Liver (tissue), 9 donors: Measurements from ENCODE around the gene P2RY1. TPM values are rescaled to one million over a fixed set of nuclear protein-coding genes. Genes with fewer than 3 reads are reported as not detected.

ENCODE experiments used
- DNase-seq: peaks from one replicate; pipeline ENCODE4 v3.0.0-alpha.2; 2017; ENCODE audit warnings: low spot score
- H3K27ac ChIP-seq, 2 donors: one replicate each; pipeline ENCODE4 v1.7.0; 2013; ENCODE audit warnings: inconsistent platforms in 2 of 2, low read length in 2 of 2, control low read depth in 1 of 2, low read depth in 1 of 2, mild to moderate bottlenecking in 1 of 2
- H3K27me3 ChIP-seq, 4 donors: one replicate each; pipeline versions ENCODE4 v1.6.1 to v1.7.0; 2013; ENCODE audit warnings: low read length in 3 of 4, inconsistent platforms in 1 of 4, mild to moderate bottlenecking in 1 of 4, moderate library complexity in 1 of 4; ENCODE audit not compliant: control insufficient read depth in 4 of 4, insufficient read depth in 4 of 4
- H3K36me3 ChIP-seq, 4 donors: one replicate each; pipeline versions ENCODE4 v1.6.1 to v1.7.0; 2013; ENCODE audit warnings: low read length in 3 of 4, mild to moderate bottlenecking in 3 of 4, low read depth in 1 of 4, moderate library complexity in 1 of 4; ENCODE audit not compliant: control insufficient read depth in 4 of 4, insufficient read depth in 3 of 4
- H3K4me1 ChIP-seq, 4 donors: one replicate each; pipeline versions ENCODE4 v1.6.1 to v1.7.0; 2013; ENCODE audit warnings: low read length in 3 of 4, mild to moderate bottlenecking in 3 of 4, moderate library complexity in 1 of 4; ENCODE audit not compliant: control insufficient read depth in 4 of 4, insufficient read depth in 4 of 4
- H3K4me3 ChIP-seq, 3 donors: one replicate each; pipeline versions ENCODE4 v1.6.1 to v1.7.0; 2013; ENCODE audit warnings: low read length in 3 of 3, control low read depth in 1 of 3, low read depth in 1 of 3, mild to moderate bottlenecking in 1 of 3
- H3K9ac ChIP-seq, 2 donors: one replicate each; pipeline ENCODE4 v1.7.0; 2013; ENCODE audit warnings: low read length in 2 of 2, mild to moderate bottlenecking in 2 of 2, moderate library complexity in 2 of 2, control low read depth in 1 of 2, low read depth in 1 of 2
- H3K9me3 ChIP-seq, 4 donors: one replicate each; pipeline versions ENCODE4 v1.6.1 to v1.7.0; 2013; ENCODE audit warnings: low read length in 3 of 4; ENCODE audit not compliant: control insufficient read depth in 4 of 4
- CTCF ChIP-seq: fragments of 150-350 bp; IDR thresholded peaks from 2 replicates; pipeline ENCODE4 v1.5.1; 2017; ENCODE audit warnings: improper control_type of control experiment, low read depth, low read length; ENCODE audit not compliant: missing input control
- EGR1 ChIP-seq, 2 donors: IDR thresholded peaks; 2 replicates each; pipeline ENCODE4 v1.6.1; 2016 to 2018; ENCODE audit warnings: antibody characterized with exemption in 2 of 2, low read depth in 2 of 2
- FOXA1 ChIP-seq: IDR thresholded peaks from 2 replicates; pipeline ENCODE4 v1.6.1; 2016; ENCODE audit warnings: antibody characterized with exemption
- FOXA2 ChIP-seq: IDR thresholded peaks from 2 replicates; pipeline ENCODE4 v1.6.1; 2016; ENCODE audit warnings: antibody characterized with exemption
- HNF4G ChIP-seq: IDR thresholded peaks from 2 replicates; pipeline ENCODE4 v1.6.1; 2016; ENCODE audit warnings: antibody characterized with exemption
- JUND ChIP-seq, 2 donors: IDR thresholded peaks; 2 replicates each; pipeline ENCODE4 v1.6.1; 2016; ENCODE audit warnings: antibody characterized with exemption in 2 of 2
- NR2F2 ChIP-seq: IDR thresholded peaks from 2 replicates; pipeline ENCODE4 v1.6.1; 2016; ENCODE audit warnings: antibody characterized with exemption
- RAD21 ChIP-seq, 2 donors: IDR thresholded peaks; 2 replicates each; pipeline ENCODE4 v1.6.1; 2016; ENCODE audit warnings: antibody characterized with exemption in 2 of 2, mild to moderate bottlenecking in 2 of 2
- RXRA ChIP-seq, 2 donors: IDR thresholded peaks; 2 replicates each; pipeline ENCODE4 v1.6.1; 2017 to 2018; ENCODE audit warnings: antibody characterized with exemption in 2 of 2, mild to moderate bottlenecking in 1 of 2
- SP1 ChIP-seq: IDR thresholded peaks from 2 replicates; pipeline ENCODE4 v1.6.1; 2018; ENCODE audit warnings: antibody characterized with exemption, mild to moderate bottlenecking
- TAF1 ChIP-seq: conservative IDR thresholded peaks from 2 replicates; pipeline ENCODE4 v1.6.1; 2016; ENCODE audit warnings: antibody characterized with exemption, mild to moderate bottlenecking
- YY1 ChIP-seq: IDR thresholded peaks from 2 replicates; pipeline ENCODE4 v1.6.1; 2016; ENCODE audit warnings: antibody characterized with exemption, mild to moderate bottlenecking
- ZBTB33 ChIP-seq: IDR thresholded peaks from 2 replicates; pipeline ENCODE4 v1.6.1; 2016; ENCODE audit warnings: antibody characterized with exemption
- WGBS: extraction: QIAGEN DNeasy Blood & Tissue Kit; methylation state at CpG from one replicate; pipeline ENCODE4 v1.1.7; 2013; 5-methylcytosine and 5-hydroxymethylcytosine counted together
- polyA plus RNA-seq, 2 donors: library from polyadenylated mRNA; stranded (reverse) in 1 of 2; unstranded in 1 of 2; fragments of 200-250 nt in 1 of 2; fragments of >200 nt in 1 of 2; fragmentation: Nextera tagmentation in 1 of 2; extraction: Ambion mirVana in 1 of 2; gene quantifications; one replicate each; pipeline versions ENCODE4 v1.2.1 to v1.2.3, GENCODE V29; 2013 to 2015
- total RNA-seq, 2 donors: library from RNA; depleted of rRNA; stranded (reverse); fragments of >200 nt; gene quantifications; one replicate each; pipeline ENCODE4 v1.2.3, GENCODE V29; 2014
- TF ChIP-seq, protein P1 (sequence below): IDR thresholded peaks from 2 replicates; pipeline ENCODE4 v1.6.1; 2016; ENCODE audit warnings: antibody characterized with exemption, mild to moderate bottlenecking
- TF ChIP-seq, protein P2 (sequence below): IDR thresholded peaks from 2 replicates; pipeline ENCODE4 v1.6.1; 2016; ENCODE audit warnings: antibody characterized with exemption
- TF ChIP-seq, protein P3 (sequence below): IDR thresholded peaks from 2 replicates; pipeline ENCODE4 v1.6.1; 2016; ENCODE audit warnings: antibody characterized with exemption
- donor health status: healthy.
- donor health status: healthy.
- donor health status: healthy.
- donor health status: healthy.
- donor health status: healthy.

The P2RY1 gene
- total and polyA plus RNA-seq, 4 donors = 0.54 to 7.5 (median 1.9) TPM

GRCh38 chr3:152790651-152791387 is 44.1 kb upstream of the P2RY1 start (continued):
- TF ChIP-seq, protein P1, sequence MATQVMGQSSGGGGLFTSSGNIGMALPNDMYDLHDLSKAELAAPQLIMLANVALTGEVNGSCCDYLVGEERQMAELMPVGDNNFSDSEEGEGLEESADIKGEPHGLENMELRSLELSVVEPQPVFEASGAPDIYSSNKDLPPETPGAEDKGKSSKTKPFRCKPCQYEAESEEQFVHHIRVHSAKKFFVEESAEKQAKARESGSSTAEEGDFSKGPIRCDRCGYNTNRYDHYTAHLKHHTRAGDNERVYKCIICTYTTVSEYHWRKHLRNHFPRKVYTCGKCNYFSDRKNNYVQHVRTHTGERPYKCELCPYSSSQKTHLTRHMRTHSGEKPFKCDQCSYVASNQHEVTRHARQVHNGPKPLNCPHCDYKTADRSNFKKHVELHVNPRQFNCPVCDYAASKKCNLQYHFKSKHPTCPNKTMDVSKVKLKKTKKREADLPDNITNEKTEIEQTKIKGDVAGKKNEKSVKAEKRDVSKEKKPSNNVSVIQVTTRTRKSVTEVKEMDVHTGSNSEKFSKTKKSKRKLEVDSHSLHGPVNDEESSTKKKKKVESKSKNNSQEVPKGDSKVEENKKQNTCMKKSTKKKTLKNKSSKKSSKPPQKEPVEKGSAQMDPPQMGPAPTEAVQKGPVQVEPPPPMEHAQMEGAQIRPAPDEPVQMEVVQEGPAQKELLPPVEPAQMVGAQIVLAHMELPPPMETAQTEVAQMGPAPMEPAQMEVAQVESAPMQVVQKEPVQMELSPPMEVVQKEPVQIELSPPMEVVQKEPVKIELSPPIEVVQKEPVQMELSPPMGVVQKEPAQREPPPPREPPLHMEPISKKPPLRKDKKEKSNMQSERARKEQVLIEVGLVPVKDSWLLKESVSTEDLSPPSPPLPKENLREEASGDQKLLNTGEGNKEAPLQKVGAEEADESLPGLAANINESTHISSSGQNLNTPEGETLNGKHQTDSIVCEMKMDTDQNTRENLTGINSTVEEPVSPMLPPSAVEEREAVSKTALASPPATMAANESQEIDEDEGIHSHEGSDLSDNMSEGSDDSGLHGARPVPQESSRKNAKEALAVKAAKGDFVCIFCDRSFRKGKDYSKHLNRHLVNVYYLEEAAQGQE = no peak
- no peak for TF ChIP-seq HNF4G

- no peaks in the 10 kb centered on the region for H3K4me1 ChIP-seq
- H3K4me3 ChIP-seq = no peak overlapping the region
- WGBS = 78% methylated on average over 2 of the region's 2 CpGs
- H3K9ac ChIP-seq = no peak overlapping the region
- H3K27ac ChIP-seq = no peak overlapping the region
- TF ChIP-seq ZBTB33 (no peak), NR2F2 (no peak), JUND (IDR thresholded peaks at IDR 0.05) (no peak), FOXA2 (no peak), CTCF (no peak), SP1 (no peak), YY1 (no peak), RXRA (IDR thresholded peaks at IDR 0.05) (no peak), FOXA1 (no peak), HNF4G (no peak), RAD21 (IDR thresholded peaks at IDR 0.05) (no peak), TAF1 (no peak), EGR1 (IDR thresholded peaks at IDR 0.05; ENCODE audit: low read depth in 2 of 2) (no peak)
- TF ChIP-seq, protein P2, sequence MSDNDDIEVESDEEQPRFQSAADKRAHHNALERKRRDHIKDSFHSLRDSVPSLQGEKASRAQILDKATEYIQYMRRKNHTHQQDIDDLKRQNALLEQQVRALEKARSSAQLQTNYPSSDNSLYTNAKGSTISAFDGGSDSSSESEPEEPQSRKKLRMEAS = no peak
- TF ChIP-seq, protein P3, sequence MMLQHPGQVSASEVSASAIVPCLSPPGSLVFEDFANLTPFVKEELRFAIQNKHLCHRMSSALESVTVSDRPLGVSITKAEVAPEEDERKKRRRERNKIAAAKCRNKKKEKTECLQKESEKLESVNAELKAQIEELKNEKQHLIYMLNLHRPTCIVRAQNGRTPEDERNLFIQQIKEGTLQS = no peak
- DNase-seq = no peak
- no peaks in the 10 kb centered on the region for H3K9me3 ChIP-seq
- H3K36me3 ChIP-seq = no peaks in the 10 kb centered on the region
- H3K27me3 ChIP-seq = no peaks in the 10 kb centered on the region
Observed at GRCh38 chr3:152793969-152794368, 41.0 kb upstream of the P2RY1 start.
